ENCODE measurements around the gene CCDC196.

- TF ChIP-seq POLR2A (IDR thresholded peaks at IDR 0.05) (no peak), CTCF (IDR thresholded peaks at IDR 0.05) (no peak), POLR2AphosphoS5 (IDR thresholded peaks at IDR 0.05) (no peak)
These were observed 21.9 kb upstream of the CCDC196 start for GRCh38 chr14:66464261-66464660.
